GM18873 (cell line): ENCODE results near the gene C22orf15.

Experiments used
- ATAC-seq: cut with Tn5 transposase; IDR thresholded peaks from one replicate; pipeline ENCODE4 v1.9.1; 2021; ENCODE audit warnings: mild to moderate bottlenecking, moderate library complexity, moderate number of reproducible peaks; ENCODE audit not compliant: unreplicated experiment, low FRiP score

C22orf15 gene

GRCh38 chr22:23772315-23772648, 9.5 kb downstream of the C22orf15 start:
- ATAC-seq, result no peak

- no peak for ATAC-seq
Measured at GRCh38 chr22:23772649-23773473, 10.1 kb downstream of the C22orf15 start, which contains the start of gene MMP11. Gene MMP11 (plus strand): TSS chr22:23772849. CDS start chr22:23772871, 22 bp downstream.

GRCh38 chr22:23773483-23774113, 10.8 kb downstream of the C22orf15 start:
- ATAC-seq, result no peak

GRCh38 chr22:23774114-23774921, 11.5 kb downstream of the C22orf15 start:
- ATAC-seq, result no peak

- ATAC-seq, result no peak
Measured at GRCh38 chr22:23774922-23775436, 12.2 kb downstream of the C22orf15 start.

- ATAC-seq, result no peak
Measured at GRCh38 chr22:23775779-23776375, 13.1 kb downstream of the C22orf15 start.

GRCh38 chr22:23777776-23778576, 15.2 kb downstream of the C22orf15 start:
- ATAC-seq, result no peak

GRCh38 chr22:23778577-23778900, 15.7 kb downstream of the C22orf15 start:
- no peak for ATAC-seq

GRCh38 chr22:23779083-23779482, 16.3 kb downstream of the C22orf15 start:
- ATAC-seq, result no peak

GRCh38 chr22:23779731-23780130, 16.9 kb downstream of the C22orf15 start:
- ATAC-seq, result no peak

- no peak for ATAC-seq
Measured at GRCh38 chr22:23780146-23780748, 17.5 kb downstream of the C22orf15 start.

GRCh38 chr22:23781065-23781464, 18.3 kb downstream of the C22orf15 start:
- ATAC-seq, result no peak

GRCh38 chr22:23781511-23782183, 18.9 kb downstream of the C22orf15 start:
- no peak for ATAC-seq

GRCh38 chr22:23782252-23782651, 19.5 kb downstream of the C22orf15 start:
- no peak for ATAC-seq

- ATAC-seq, result no peak
Measured at GRCh38 chr22:23782703-23783102, 19.9 kb downstream of the C22orf15 start.

- no peak for ATAC-seq
Measured at GRCh38 chr22:23783265-23784150, 20.7 kb downstream of the C22orf15 start.

- ATAC-seq, result no peak
Measured at GRCh38 chr22:23784215-23784732, 21.5 kb downstream of the C22orf15 start.

GRCh38 chr22:23786261-23786710, 23.5 kb downstream of the C22orf15 start:
- no peak for ATAC-seq
